ENCODE results near the gene IRAG1.

Gene IRAG1

DNA sequence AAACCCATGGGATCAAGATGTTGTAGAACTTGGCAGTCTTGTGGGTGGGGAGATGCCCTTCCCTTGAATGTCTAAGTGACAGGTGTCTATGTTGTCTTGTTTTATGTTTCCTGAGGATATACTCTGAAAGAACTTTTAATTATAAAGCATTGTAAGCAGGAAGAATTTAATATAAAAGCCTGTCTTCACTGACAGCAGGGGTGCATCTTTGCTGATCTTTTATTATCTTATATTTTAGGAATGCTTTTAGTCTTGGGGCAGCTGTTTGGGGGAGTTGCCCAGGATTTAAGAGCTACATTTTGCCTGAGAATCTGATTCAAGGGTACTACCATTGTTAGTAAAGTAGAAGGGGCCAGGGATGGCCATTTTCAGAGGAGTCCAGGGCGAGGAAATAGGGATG is 43.4 kb downstream of the IRAG1 start:
- DNase-seq (ENCODE audit: insufficient read length, low spot score) (no peak), FAIRE-seq (no peak)

DNA sequence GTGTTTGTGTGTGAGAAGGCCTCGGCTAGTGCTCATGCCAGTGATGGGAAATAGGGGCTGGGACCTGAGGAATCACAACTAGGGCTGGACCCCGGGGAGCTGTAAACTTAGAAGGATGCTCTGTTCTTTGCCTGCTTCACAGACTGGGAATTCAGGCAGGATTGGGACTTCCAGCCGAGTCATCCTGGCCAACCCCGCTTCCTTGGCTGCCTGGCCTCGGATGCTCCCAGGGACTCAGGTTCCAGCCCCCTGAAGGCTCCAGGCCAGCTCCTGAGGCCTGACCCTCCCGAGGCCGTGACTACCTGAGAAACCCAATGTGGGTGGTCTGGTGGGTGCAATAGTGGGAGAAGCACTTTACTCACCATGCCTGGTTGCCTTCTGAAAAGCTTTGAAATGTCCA is 44.7 kb downstream of the IRAG1 start:
- no peak for FAIRE-seq

DNA sequence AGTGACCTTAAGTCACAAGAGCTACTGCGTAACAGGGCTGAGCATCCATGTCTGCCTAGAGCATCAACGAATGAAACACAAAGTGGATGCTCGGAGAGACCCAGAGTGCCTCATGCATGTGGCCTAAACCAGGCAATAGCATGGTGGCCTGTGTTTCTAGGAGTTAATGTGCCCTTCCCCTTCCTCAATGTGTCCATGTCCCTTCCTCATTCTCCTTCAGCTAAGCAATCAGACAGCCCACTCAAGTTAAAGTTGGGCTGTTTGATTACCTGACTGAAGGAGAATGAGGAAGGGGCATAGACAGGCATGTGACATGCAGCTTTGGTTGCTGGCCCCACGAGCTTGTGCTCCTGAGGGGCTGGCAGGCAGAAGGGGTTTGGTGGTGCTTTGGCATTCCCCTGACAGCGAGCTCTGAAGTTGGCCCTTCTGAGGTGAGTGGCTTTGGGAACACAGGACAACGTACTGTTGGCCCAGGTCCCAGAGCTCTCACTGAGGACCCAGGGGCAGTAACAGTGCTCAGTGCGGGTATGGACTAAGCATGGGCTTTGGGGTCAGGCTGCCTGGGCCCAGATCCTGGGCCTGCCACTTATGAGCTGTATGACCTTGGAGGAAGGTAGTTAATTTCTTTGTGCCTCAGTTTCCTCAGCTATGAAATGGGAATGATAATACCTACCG is 46.7 kb downstream of the IRAG1 start:
- DNase-seq (ENCODE audit: insufficient read length, low spot score) (no peak), FAIRE-seq (no peak)

More for the DNA sequence above, 44.7 kb downstream of the IRAG1 start:
- no peak for DNase-seq (ENCODE audit: insufficient read length, low spot score)

DNA sequence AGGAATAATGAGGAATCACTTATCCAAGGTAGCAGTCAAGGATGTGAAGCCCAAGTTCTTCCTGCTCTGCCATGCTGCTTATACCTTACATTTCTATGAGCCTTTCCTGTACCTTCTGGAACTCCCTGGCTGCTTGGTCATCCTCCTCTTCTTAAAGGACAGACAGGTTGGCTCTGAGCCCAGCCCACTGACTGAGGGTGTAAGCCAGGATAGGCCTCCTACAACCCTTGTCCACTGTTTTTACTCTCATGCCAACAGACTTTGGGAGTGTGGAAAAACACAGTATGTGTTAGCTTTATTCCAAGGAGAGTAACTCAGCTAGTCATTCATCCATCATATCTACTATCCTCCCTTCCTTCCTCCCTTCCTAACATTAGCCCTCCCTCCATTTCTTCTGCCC is 47.5 kb downstream of the IRAG1 start:
- FAIRE-seq: no peak
- no peak for DNase-seq (ENCODE audit: insufficient read length, low spot score)

- DNase-seq (ENCODE audit: insufficient read length, low spot score) (no peak), FAIRE-seq (no peak)
Observed at GRCh38 chr11:10645212-10645795, 48.3 kb downstream of the IRAG1 start.

Measured in GM19239 (cell line).